Transverse colon (tissue), 4 donors: Measurements from ENCODE around the gene NLRC5. TPM values are rescaled to one million over a fixed set of nuclear protein-coding genes. Genes with fewer than 3 reads are reported as not detected.
A peak's percentile ranks its signal among the peaks of the same experiment; 100 is the strongest.

ENCODE experiments used
- DNase-seq: peaks from one replicate; pipeline ENCODE4 v3.0.0-alpha.2; 2019
- H3K27ac ChIP-seq, 4 donors: fragments of 200-600 bp; sonication (generic); 2 replicates each; pipeline ENCODE4 v1.5.1; 2016 to 2018; ENCODE audit warnings: inconsistent platforms in 4 of 4
- H3K27me3 ChIP-seq: fragments of 200-600 bp; sonication (generic); 2 replicates; pipeline ENCODE4 v1.5.1; 2017; ENCODE audit warnings: inconsistent platforms
- H3K36me3 ChIP-seq, 4 donors: fragments of 200-600 bp; sonication (generic); 2 replicates each; pipeline ENCODE4 v1.5.1; 2017 to 2019; ENCODE audit warnings: inconsistent platforms in 4 of 4
- H3K4me1 ChIP-seq, 4 donors: fragments of 200-600 bp; sonication (generic); 2 replicates each; pipeline ENCODE4 v1.5.1; 2017 to 2020; ENCODE audit warnings: inconsistent platforms in 4 of 4
- H3K4me3 ChIP-seq, 4 donors: fragments of 200-600 bp; sonication (generic); 1 replicate in 1 of 4; 2 replicates in 3 of 4; pipeline versions ENCODE4 v1.5.1 to v1.6.1; 2017 to 2019; ENCODE audit warnings: inconsistent platforms in 4 of 4
- H3K9me3 ChIP-seq, 2 donors: fragments of 200-600 bp; sonication (generic); 2 replicates each; pipeline ENCODE4 v1.5.1; 2017 to 2019; ENCODE audit warnings: inconsistent platforms in 2 of 2
- EP300 ChIP-seq: sonication (generic); formaldehyde crosslinking; IDR thresholded peaks from one replicate; pipeline ENCODE4 v1.6.1; 2017; ENCODE audit warnings: antibody characterized with exemption, low read depth
- POLR2A ChIP-seq: fragments of 450-650 bp; IDR thresholded peaks from one replicate; pipeline ENCODE4 v1.6.1; 2016; ENCODE audit warnings: antibody characterized with exemption, mild to moderate bottlenecking, moderate library complexity
- POLR2AphosphoS5 ChIP-seq, 3 donors: sonication (generic); formaldehyde crosslinking; IDR thresholded peaks; one replicate each; pipeline ENCODE4 v1.6.1; 2016; ENCODE audit warnings: antibody characterized with exemption in 3 of 3
- WGBS, 2 donors: methylation state at CpG; one replicate each; pipeline ENCODE4 v1.1.5; 2018; ENCODE audit warnings: low coverage in 1 of 2; 5-methylcytosine and 5-hydroxymethylcytosine counted together
- in situ Hi-C, 4 donors: fragments of 200-750 bp; cut with MboI; loops; one replicate each; pipeline versions ENCODE4 v1.15.0 to v1.15.1; 2017; ENCODE audit warnings: low sequenced_read_pairs in 3 of 4, low pct_ligation_motif_present in 1 of 4, low pct_unique_long_range_greater_than_20kb in 1 of 4
- intact Hi-C: fragments of 100-400 bp; cut with DNase I; formaldehyde crosslinking; loops from one replicate; pipeline ENCODE4 v1.15.1; 2023; ENCODE audit warnings: low total_unique reads
- total RNA-seq, 4 donors: library from RNA; depleted of rRNA; stranded (reverse); fragments of >200 nt; gene quantifications; one replicate each; pipeline ENCODE4 v1.1.0, GENCODE V29; 2016
- TF ChIP-seq, protein P1 (sequence below), 5 experiments: fragments of 200-600 bp in 3 of 5; fragments of 450-650 bp in 2 of 5; sonication (generic) in 3 of 5; IDR thresholded peaks; 1 replicate in 2 of 5; 2 replicates in 3 of 5; pipeline ENCODE4 v1.5.1; 2016 to 2017; ENCODE audit warnings: antibody characterized with exemption in 5 of 5, inconsistent platforms in 3 of 5, mild to moderate bottlenecking in 2 of 5, moderate library complexity in 1 of 5

NLRC5 gene
- total RNA-seq, 4 donors from 2014 or later: 59.4 to 171 (median 73.6) TPM

- Histone ChIP-seq H3K9me3 (no peaks in the 10 kb centered on the region), H3K27me3 (no peaks in the 10 kb centered on the region), H3K4me3 (no peak overlapping the region), H3K36me3 (no peaks in the 10 kb centered on the region), H3K4me1 (peaks cover 0 to 8% (median 0%) of the 10 kb centered on the region in 4 donors), H3K27ac (no peak overlapping the region)
- intact Hi-C loops (no loop called here), in situ Hi-C loops (no loop called here)
- DNase-seq: no peak
- 72% methylated on average over 4 of the region's 7 CpGs; no CpG with 5 or more reads in 1 of the 2 donors for WGBS, 2 donors
- TF ChIP-seq, protein P1, sequence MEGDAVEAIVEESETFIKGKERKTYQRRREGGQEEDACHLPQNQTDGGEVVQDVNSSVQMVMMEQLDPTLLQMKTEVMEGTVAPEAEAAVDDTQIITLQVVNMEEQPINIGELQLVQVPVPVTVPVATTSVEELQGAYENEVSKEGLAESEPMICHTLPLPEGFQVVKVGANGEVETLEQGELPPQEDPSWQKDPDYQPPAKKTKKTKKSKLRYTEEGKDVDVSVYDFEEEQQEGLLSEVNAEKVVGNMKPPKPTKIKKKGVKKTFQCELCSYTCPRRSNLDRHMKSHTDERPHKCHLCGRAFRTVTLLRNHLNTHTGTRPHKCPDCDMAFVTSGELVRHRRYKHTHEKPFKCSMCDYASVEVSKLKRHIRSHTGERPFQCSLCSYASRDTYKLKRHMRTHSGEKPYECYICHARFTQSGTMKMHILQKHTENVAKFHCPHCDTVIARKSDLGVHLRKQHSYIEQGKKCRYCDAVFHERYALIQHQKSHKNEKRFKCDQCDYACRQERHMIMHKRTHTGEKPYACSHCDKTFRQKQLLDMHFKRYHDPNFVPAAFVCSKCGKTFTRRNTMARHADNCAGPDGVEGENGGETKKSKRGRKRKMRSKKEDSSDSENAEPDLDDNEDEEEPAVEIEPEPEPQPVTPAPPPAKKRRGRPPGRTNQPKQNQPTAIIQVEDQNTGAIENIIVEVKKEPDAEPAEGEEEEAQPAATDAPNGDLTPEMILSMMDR (IDR thresholded peaks at IDR 0.05): no peak
- no peak for TF ChIP-seq POLR2A
- no peak for TF ChIP-seq EP300
- TF ChIP-seq POLR2AphosphoS5 (IDR thresholded peaks at IDR 0.05): no peak
Observed at GRCh38 chr16:57036945-57037344, 47.6 kb downstream of the NLRC5 start.

GRCh38 chr16:57038166-57038565 is 48.8 kb downstream of the NLRC5 start:
- H3K27ac ChIP-seq: peak overlapping the region in 1 of 4 donors; percentile 33
- intact Hi-C loops: no loop called here
- H3K36me3 ChIP-seq: peaks cover 0 to 7% (median 0%) of the 10 kb centered on the region in 4 donors

DNA sequence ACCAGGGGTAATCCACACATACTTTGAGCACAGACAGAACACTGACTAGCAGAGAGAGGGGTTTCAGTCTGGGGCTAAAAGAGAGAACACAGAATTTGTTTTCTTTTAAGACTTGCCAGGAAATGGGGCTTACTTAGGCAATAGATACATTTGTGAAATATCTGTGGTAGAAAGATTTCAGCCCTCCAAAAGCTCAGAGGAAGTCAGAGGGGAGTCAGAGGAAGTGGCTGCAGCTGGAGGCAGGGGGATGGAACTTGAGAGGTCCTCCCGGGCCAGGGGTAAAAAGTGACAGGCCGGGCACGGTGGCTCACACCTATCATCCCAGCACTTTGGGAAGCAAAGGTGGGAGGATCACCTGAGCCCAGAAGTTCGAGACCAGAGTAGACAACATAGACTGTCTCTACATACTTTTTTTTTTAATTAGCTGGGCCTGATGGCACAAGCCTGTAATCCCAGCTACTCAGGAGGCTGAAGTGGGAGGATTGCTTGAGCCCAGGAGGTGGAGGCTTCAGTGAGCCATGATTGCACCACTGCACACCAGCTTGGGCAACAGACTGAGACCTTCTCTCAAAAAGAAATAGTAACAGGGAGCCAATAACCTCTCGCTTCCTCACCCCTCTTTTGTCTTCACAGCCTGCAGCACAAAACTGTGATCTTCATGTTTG is 49.9 kb downstream of the NLRC5 start:
- intact Hi-C loops: no loop called here
- in situ Hi-C loops: no loop called here
- Histone ChIP-seq H3K4me1 (peaks cover 0 to 16% (median 0%) of the 10 kb centered on the region in 4 donors), H3K27ac (peak overlapping the region; percentile 19 to 60 (median 28)), H3K27me3 (no peaks in the 10 kb centered on the region), H3K9me3 (no peaks in the 10 kb centered on the region), H3K36me3 (peaks cover 0 to 12% (median 0%) of the 10 kb centered on the region in 4 donors), H3K4me3 (no peak overlapping the region)
- TF ChIP-seq EP300 (no peak), POLR2AphosphoS5 (IDR thresholded peaks at IDR 0.05) (no peak)
- DNase-seq: peak; percentile 33
- 46 to 47% methylated on average over 4 to 5 of the region's 5 CpGs for WGBS, 2 donors

More at GRCh38 chr16:57038166-57038565, 48.8 kb downstream of the NLRC5 start:
- Histone ChIP-seq H3K9me3 (no peaks in the 10 kb centered on the region), H3K4me1 (peaks cover 0 to 16% (median 0%) of the 10 kb centered on the region in 4 donors), H3K4me3 (no peak overlapping the region), H3K27me3 (no peaks in the 10 kb centered on the region)
- no peak for DNase-seq
- in situ Hi-C loops: no loop called here
- no peak for TF ChIP-seq POLR2AphosphoS5 (IDR thresholded peaks at IDR 0.05)
- TF ChIP-seq, protein P1 (IDR thresholded peaks at IDR 0.05): no peak
- TF ChIP-seq POLR2A: no peak
- no peak for TF ChIP-seq EP300
- WGBS, 2 donors: 91 to 92% methylated on average over 2 of the region's 2 CpGs

DNA sequence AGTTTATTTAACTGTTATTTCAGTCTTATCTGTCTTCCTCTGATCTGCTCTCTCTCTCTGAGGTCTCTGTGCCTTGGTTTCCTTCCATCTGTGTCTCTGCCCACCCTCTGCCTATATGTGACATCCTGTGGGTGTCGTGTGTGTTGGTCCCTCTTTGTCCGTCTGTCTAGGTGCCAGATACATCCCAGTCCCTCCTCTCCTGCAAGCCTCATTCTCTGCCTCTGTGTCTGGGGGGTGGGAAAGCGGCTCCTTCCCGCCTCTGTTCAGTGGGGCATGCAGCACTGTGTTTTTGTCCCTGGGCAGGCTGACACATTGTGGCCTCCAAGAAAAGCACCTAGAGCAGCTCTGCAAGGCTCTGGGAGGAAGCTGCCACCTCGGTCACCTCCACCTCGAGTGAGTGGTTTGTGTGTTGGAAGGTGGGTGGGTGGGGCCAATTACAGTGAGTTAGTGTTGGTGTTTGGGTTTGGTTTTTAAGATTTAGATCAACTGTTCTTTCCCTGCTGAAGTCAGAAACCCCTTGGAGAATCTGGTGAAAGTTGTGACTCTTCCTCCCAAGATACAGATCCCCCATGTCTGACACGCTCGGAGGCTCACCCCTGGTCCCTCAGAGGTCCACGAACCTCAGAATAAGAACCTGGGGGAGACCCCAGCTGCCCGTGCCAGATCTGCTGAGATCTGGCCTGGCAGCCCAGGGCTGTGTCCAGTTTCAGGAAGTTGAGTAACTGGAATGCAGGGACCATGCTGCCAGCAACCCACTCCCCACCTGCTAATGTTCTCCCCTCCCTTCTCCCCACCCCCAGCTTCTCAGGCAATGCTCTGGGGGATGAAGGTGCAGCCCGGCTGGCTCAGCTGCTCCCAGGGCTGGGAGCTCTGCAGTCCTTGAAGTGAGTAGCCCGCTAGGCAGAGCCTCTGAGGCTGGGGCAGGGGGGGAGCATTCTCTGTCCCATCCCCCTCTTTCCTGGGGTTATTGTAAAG is 52.1 kb downstream of the NLRC5 start:
- in situ Hi-C loops: loop anchor here in 1 of 4 donors (10.0 kb wide), 1 partner anchor 67 kb away; no protein-coding TSS in a partner anchor

More for the DNA sequence above, 52.1 kb downstream of the NLRC5 start:
- TF ChIP-seq EP300: no peak
- TF ChIP-seq POLR2AphosphoS5 (IDR thresholded peaks at IDR 0.05): no peak
- TF ChIP-seq, protein P1 (IDR thresholded peaks at IDR 0.05): no peak
- no peak for TF ChIP-seq POLR2A
- H3K27ac ChIP-seq: peak overlapping the region in 3 of 4 donors; percentile 6 to 53 (median 41)
- 75% methylated on average over 12 of the region's 12 CpGs; no CpG with 5 or more reads in 1 of the 2 donors for WGBS, 2 donors
- intact Hi-C loops: loop anchor here (1.0 to 10.0 kb wide), 2 partner anchors 28 to 177 kb away; partner anchors contain the start of gene SLC12A3
- H3K27me3 ChIP-seq: no peaks in the 10 kb centered on the region
- H3K4me3 ChIP-seq: no peak overlapping the region
- H3K36me3 ChIP-seq: peaks cover 0 to 12% (median 0%) of the 10 kb centered on the region in 4 donors
- peaks cover 0 to 16% (median 0%) of the 10 kb centered on the region in 4 donors for H3K4me1 ChIP-seq
- no peaks in the 10 kb centered on the region for H3K9me3 ChIP-seq
- DNase-seq: peak; percentile 57
